Tibial nerve (tissue), 4 donors: ENCODE measurements around the gene LRRC58. TPM values are rescaled to one million over a fixed set of nuclear protein-coding genes. Genes with fewer than 3 reads are reported as not detected.

Experiments
- DNase-seq, 2 donors: peaks; one replicate each; pipeline ENCODE4 v3.0.0-alpha.2; 2019; ENCODE audit warnings: low spot score in 2 of 2
- H3K27ac ChIP-seq, 4 donors: fragments of 200-600 bp; sonication (generic) in 3 of 4; one replicate each; pipeline ENCODE4 v1.5.1; 2017 to 2019; ENCODE audit warnings: mild to moderate bottlenecking in 1 of 4
- H3K27me3 ChIP-seq, 2 donors: fragments of 200-600 bp; sonication (generic) in 1 of 2; one replicate each; pipeline versions ENCODE4 v1.5.1 to v1.6.0; 2017 to 2019
- H3K36me3 ChIP-seq, 3 donors: fragments of 200-600 bp; sonication (generic); one replicate each; pipeline ENCODE4 v1.5.1; 2018 to 2019
- H3K4me1 ChIP-seq, 4 donors: fragments of 200-600 bp; sonication (generic) in 3 of 4; one replicate each; pipeline ENCODE4 v1.5.1; 2017 to 2019
- H3K4me3 ChIP-seq, 4 donors: fragments of 200-600 bp; sonication (generic) in 3 of 4; one replicate each; pipeline ENCODE4 v1.5.1; 2017 to 2019; ENCODE audit warnings: mild to moderate bottlenecking in 1 of 4, moderate library complexity in 1 of 4
- H3K9me3 ChIP-seq, 4 donors: fragments of 200-600 bp; sonication (generic) in 3 of 4; one replicate each; pipeline ENCODE4 v1.5.1; 2017 to 2019
- CTCF ChIP-seq, 5 experiments: fragments of 200-600 bp in 3 of 5; fragments of 450-650 bp in 2 of 5; sonication (generic) in 3 of 5; IDR thresholded peaks; one replicate each; pipeline ENCODE4 v1.5.1; 2016 to 2019; ENCODE audit warnings: antibody characterized with exemption in 5 of 5, mild to moderate bottlenecking in 3 of 5, moderate library complexity in 2 of 5
- EP300 ChIP-seq, 2 donors: sonication (generic); formaldehyde crosslinking; IDR thresholded peaks; one replicate each; pipeline ENCODE4 v1.6.1; 2017; ENCODE audit warnings: antibody characterized with exemption in 2 of 2, mild to moderate bottlenecking in 1 of 2
- POLR2A ChIP-seq, 2 donors: fragments of 450-650 bp; IDR thresholded peaks; one replicate each; pipeline ENCODE4 v1.6.1; 2017; ENCODE audit warnings: antibody characterized with exemption in 2 of 2, mild to moderate bottlenecking in 2 of 2, moderate library complexity in 2 of 2
- WGBS, 2 donors: methylation state at CpG; one replicate each; pipeline ENCODE4 v1.1.5; 2018; 5-methylcytosine and 5-hydroxymethylcytosine counted together
- total RNA-seq, 4 donors: library from RNA; depleted of rRNA; stranded (reverse); fragments of >200 nt; gene quantifications; one replicate each; pipeline ENCODE4 v1.1.0, GENCODE V29; 2016

The LRRC58 gene
- total RNA-seq, 4 donors from 2014 or later, result 36.6 to 53.2 (median 44.0) TPM

GRCh38 chr3:120341658-120342346 lies 7.4 kb downstream of the LRRC58 start:
- H3K4me1 ChIP-seq, result peaks cover 0 to 27% (median 5%) of the 10 kb centered on the region in 4 donors
- TF ChIP-seq POLR2A (IDR thresholded peaks at IDR 0.05) (no peak), EP300 (IDR thresholded peaks at IDR 0.05) (no peak), CTCF (IDR thresholded peaks at IDR 0.05) (no peak)
- 88 to 98% methylated on average over 7 to 8 of the region's 8 CpGs for WGBS, 2 donors
- no peak overlapping the region for H3K4me3 ChIP-seq
- peaks cover 0 to 47% (median 0%) of the 10 kb centered on the region in 3 donors for H3K36me3 ChIP-seq
- peaks cover 0 to 29% (median 5%) of the 10 kb centered on the region in 4 donors for H3K9me3 ChIP-seq
- DNase-seq, result no peak
- H3K27ac ChIP-seq, result no peak overlapping the region
- H3K27me3 ChIP-seq, result no peaks in the 10 kb centered on the region

GRCh38 chr3:120339362-120339761 lies 9.8 kb downstream of the LRRC58 start:
- Histone ChIP-seq H3K9me3 (peaks cover 0 to 29% (median 5%) of the 10 kb centered on the region in 4 donors), H3K36me3 (peaks cover 0 to 49% (median 0%) of the 10 kb centered on the region in 3 donors), H3K27ac (no peak overlapping the region), H3K27me3 (no peaks in the 10 kb centered on the region), H3K4me1 (peaks cover 0 to 13% (median 0%) of the 10 kb centered on the region in 4 donors), H3K4me3 (no peak overlapping the region)
- DNase-seq, result no peak
- WGBS, 2 donors, result 98 to 99% methylated on average over 3 of the region's 3 CpGs
- TF ChIP-seq POLR2A (IDR thresholded peaks at IDR 0.05) (no peak), CTCF (IDR thresholded peaks at IDR 0.05) (no peak), EP300 (IDR thresholded peaks at IDR 0.05) (no peak)

- WGBS, 2 donors, result 84 to 97% methylated on average over 1 of the region's 1 CpG
- Histone ChIP-seq H3K27ac (no peak overlapping the region), H3K4me3 (no peak overlapping the region), H3K36me3 (peaks cover 0 to 58% (median 0%) of the 10 kb centered on the region in 3 donors), H3K27me3 (no peaks in the 10 kb centered on the region), H3K9me3 (peaks cover 0 to 29% (median 5%) of the 10 kb centered on the region in 4 donors), H3K4me1 (peaks cover 0 to 11% (median 0%) of the 10 kb centered on the region in 4 donors)
- DNase-seq, result no peak
- TF ChIP-seq CTCF (IDR thresholded peaks at IDR 0.05) (no peak), EP300 (IDR thresholded peaks at IDR 0.05) (no peak), POLR2A (IDR thresholded peaks at IDR 0.05) (no peak)
Observed at GRCh38 chr3:120338517-120338916, 10.6 kb downstream of the LRRC58 start.

- 86 to 90% methylated on average over 8 of the region's 8 CpGs for WGBS, 2 donors
- no peaks in the 10 kb centered on the region for H3K27me3 ChIP-seq
- H3K9me3 ChIP-seq, result peaks cover 0 to 3% (median 0%) of the 10 kb centered on the region in 4 donors
- peaks cover 0 to 3% (median 0%) of the 10 kb centered on the region in 4 donors for H3K4me1 ChIP-seq
- H3K36me3 ChIP-seq, result peaks cover 0 to 73% (median 0%) of the 10 kb centered on the region in 3 donors
- no peak for DNase-seq
- TF ChIP-seq CTCF (IDR thresholded peaks at IDR 0.05) (no peak), EP300 (IDR thresholded peaks at IDR 0.05) (no peak), POLR2A (IDR thresholded peaks at IDR 0.05) (no peak)
- no peak overlapping the region for H3K27ac ChIP-seq
- no peak overlapping the region for H3K4me3 ChIP-seq
Observed at GRCh38 chr3:120332646-120333045, 16.5 kb downstream of the LRRC58 start.

GRCh38 chr3:120331076-120331475 lies 18.1 kb downstream of the LRRC58 start:
- 95% methylated on average over 2 of the region's 2 CpGs for WGBS, 2 donors
- no peaks in the 10 kb centered on the region for H3K9me3 ChIP-seq
- H3K27me3 ChIP-seq, result no peaks in the 10 kb centered on the region
- no peak overlapping the region for H3K4me3 ChIP-seq
- peaks cover 0 to under 1% (median 0%) of the 10 kb centered on the region in 4 donors for H3K4me1 ChIP-seq
- TF ChIP-seq CTCF (IDR thresholded peaks at IDR 0.05) (no peak), POLR2A (IDR thresholded peaks at IDR 0.05) (no peak), EP300 (IDR thresholded peaks at IDR 0.05) (no peak)
- no peak overlapping the region for H3K27ac ChIP-seq
- no peak for DNase-seq
- peaks cover 0 to 76% (median 0%) of the 10 kb centered on the region in 3 donors for H3K36me3 ChIP-seq
